WTC11 (cell line): ENCODE data around the gene VIM. TPM values are rescaled to one million over a fixed set of nuclear protein-coding genes. Genes with fewer than 3 reads are reported as not detected.

ENCODE experiments used
- ATAC-seq: fragments of 200-7000 bp; cut with Tn5 transposase; 2 replicates; pipeline ENCODE4 v1.10.0; 2021; ENCODE audit warnings: mild to moderate bottlenecking, moderate library complexity
- CTCF ChIA-PET: fragments of 300-600 bp; sonication (Branson Sonifier 250); formaldehyde crosslinking; loops from one replicate; lab custom pipeline; 2021; ENCODE audit warnings: antibody characterized with exemption; lab: Charles Lee
- POLR2A ChIA-PET: fragments of 350-600 bp; sonication (Branson Sonifier 250); formaldehyde crosslinking; loops from one replicate; lab custom pipeline; 2021; ENCODE audit warnings: antibody characterized with exemption; lab: Charles Lee
- DNase-seq: peaks from one replicate; pipeline ENCODE4 v3.0.0; 2021; ENCODE audit warnings: low spot score
- H3K27ac Mint-ChIP-seq: 2 replicates; pipeline ENCODE4 v1.8.0; 2021; ENCODE audit warnings: mixed read lengths
- H3K27me3 Mint-ChIP-seq: 2 replicates; pipeline ENCODE4 v1.8.0; 2021; ENCODE audit warnings: low read depth, mild to moderate bottlenecking, moderate library complexity, mixed read lengths
- H3K36me3 Mint-ChIP-seq: 2 replicates; pipeline ENCODE4 v1.8.0; 2021; ENCODE audit warnings: mixed read lengths
- H3K4me1 Mint-ChIP-seq: 2 replicates; pipeline ENCODE4 v1.8.0; 2022; ENCODE audit warnings: mixed read lengths
- H3K4me3 Mint-ChIP-seq: 2 replicates; pipeline ENCODE4 v1.8.0; 2021; ENCODE audit warnings: mild to moderate bottlenecking, moderate library complexity, mixed read lengths
- H3K9me3 Mint-ChIP-seq: 2 replicates; pipeline ENCODE4 v1.8.0; 2021; ENCODE audit warnings: mixed read lengths
- ELF4 ChIP-seq: sonication (generic); formaldehyde crosslinking; IDR thresholded peaks from 2 replicates; pipeline ENCODE4 v1.8.1; 2022; ENCODE audit warnings: low read depth, mild to moderate bottlenecking, moderate library complexity, missing genetic modification reagents
- ESRRA ChIP-seq: sonication (generic); formaldehyde crosslinking; IDR thresholded peaks from 2 replicates; pipeline ENCODE4 v1.8.1; 2022; ENCODE audit warnings: mild to moderate bottlenecking, missing genetic modification reagents, borderline replicate concordance
- ETV6 ChIP-seq: sonication (generic); formaldehyde crosslinking; IDR thresholded peaks from 2 replicates; pipeline ENCODE4 v1.8.1; 2022; ENCODE audit warnings: mild to moderate bottlenecking, missing genetic modification reagents
- HMGA2 ChIP-seq: fragments of 250-450 bp; sonication (Bioruptor Pico); IDR thresholded peaks from 2 replicates; pipeline ENCODE4 v1.4.0; 2021; ENCODE audit warnings: mild to moderate bottlenecking, moderate library complexity
- IRF2 ChIP-seq: sonication (generic); formaldehyde crosslinking; IDR thresholded peaks from 2 replicates; pipeline ENCODE4 v1.8.0; 2022; ENCODE audit warnings: low read depth, missing genetic modification reagents, borderline replicate concordance
- NR1H2 ChIP-seq: sonication (generic); formaldehyde crosslinking; IDR thresholded peaks from 2 replicates; pipeline ENCODE4 v1.9.0; 2021; ENCODE audit warnings: mild to moderate bottlenecking, moderate library complexity, missing genetic modification reagents
- ZNF121 ChIP-seq: sonication (generic); formaldehyde crosslinking; IDR thresholded peaks from 2 replicates; pipeline ENCODE4 v1.8.0; 2023; ENCODE audit warnings: missing genetic modification reagents
- ZNF423 ChIP-seq: fragments of 250-450 bp; sonication (Bioruptor Pico); IDR thresholded peaks from 2 replicates; pipeline ENCODE4 v2.1.2; 2022; ENCODE audit warnings: mild to moderate bottlenecking, moderate library complexity
- total RNA-seq: library from RNA; stranded (reverse); gene quantifications from 3 replicates; pipeline ENCODE4 v1.2.3, GENCODE V29; 2021
- TF ChIP-seq, protein P1 (sequence below): sonication (generic); formaldehyde crosslinking; IDR thresholded peaks from 2 replicates; pipeline ENCODE4 v1.8.0; 2023; ENCODE audit warnings: mild to moderate bottlenecking, missing genetic modification reagents
- TF ChIP-seq, protein P2 (sequence below): sonication (generic); formaldehyde crosslinking; IDR thresholded peaks from 2 replicates; pipeline ENCODE4 v1.8.1; 2023; ENCODE audit warnings: mild to moderate bottlenecking, missing genetic modification reagents
- TF ChIP-seq, protein P3 (sequence below): sonication (generic); formaldehyde crosslinking; IDR thresholded peaks from 2 replicates; pipeline ENCODE4 v1.8.1; 2023; ENCODE audit warnings: mild to moderate bottlenecking, missing genetic modification reagents, moderate library complexity
- TF ChIP-seq, protein P4 (sequence below): sonication (generic); formaldehyde crosslinking; IDR thresholded peaks from 2 replicates; pipeline ENCODE4 v1.8.1; 2022; ENCODE audit warnings: mild to moderate bottlenecking, missing genetic modification reagents, moderate library complexity, borderline replicate concordance
- TF ChIP-seq, protein P5 (sequence below): fragments of 200-600 bp; IDR thresholded peaks from 2 replicates; pipeline ENCODE4 v1.8.0; 2022; ENCODE audit warnings: antibody characterized with exemption
- TF ChIP-seq, protein P6 (sequence below): sonication (generic); formaldehyde crosslinking; conservative IDR thresholded peaks from 2 replicates; pipeline ENCODE4 v1.8.1; 2023; ENCODE audit warnings: mild to moderate bottlenecking, low read depth, missing genetic modification reagents, moderate library complexity
- TF ChIP-seq, protein P7 (sequence below): sonication (generic); formaldehyde crosslinking; IDR thresholded peaks from 2 replicates; pipeline ENCODE4 v1.8.1; 2022; ENCODE audit warnings: low read depth, mild to moderate bottlenecking, moderate library complexity, missing genetic modification reagents, borderline replicate concordance

VIM gene
- total RNA-seq, 1 experiment from 2014 or later: 74.1 TPM

DNA sequence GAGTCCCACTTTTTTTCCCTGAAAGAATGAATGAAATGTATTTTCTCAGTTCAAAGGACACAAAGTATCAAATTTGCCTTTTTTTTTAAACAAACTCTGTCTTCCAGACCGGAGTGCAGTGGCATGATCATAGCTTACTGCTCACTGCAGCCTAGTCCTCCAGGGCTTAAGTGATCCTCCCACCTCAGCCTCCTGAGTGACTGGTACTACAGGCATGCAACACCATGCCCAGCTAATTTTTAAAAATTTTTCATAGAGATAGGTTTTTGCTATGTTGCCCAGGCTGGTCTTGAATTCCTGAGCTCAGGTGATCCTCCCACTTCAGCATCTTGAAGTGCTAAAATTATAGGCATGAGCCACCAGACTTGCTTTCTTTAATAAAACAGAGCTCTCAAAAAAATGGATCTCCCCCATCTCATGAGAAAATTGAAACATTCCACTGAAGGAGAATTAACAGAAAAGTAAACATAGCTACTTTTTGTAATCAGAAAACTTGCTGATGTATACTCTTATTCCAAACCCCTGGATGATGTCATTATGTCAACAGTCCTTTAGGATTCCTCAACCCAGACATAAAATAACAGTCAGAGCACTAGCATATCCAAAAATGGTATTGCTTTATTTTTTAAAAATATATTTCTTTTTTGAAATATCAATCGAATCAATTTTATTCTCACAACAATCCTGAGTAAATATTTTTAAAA lies 14.2 kb upstream of the VIM start (continued):
- TF ChIP-seq, protein P1, sequence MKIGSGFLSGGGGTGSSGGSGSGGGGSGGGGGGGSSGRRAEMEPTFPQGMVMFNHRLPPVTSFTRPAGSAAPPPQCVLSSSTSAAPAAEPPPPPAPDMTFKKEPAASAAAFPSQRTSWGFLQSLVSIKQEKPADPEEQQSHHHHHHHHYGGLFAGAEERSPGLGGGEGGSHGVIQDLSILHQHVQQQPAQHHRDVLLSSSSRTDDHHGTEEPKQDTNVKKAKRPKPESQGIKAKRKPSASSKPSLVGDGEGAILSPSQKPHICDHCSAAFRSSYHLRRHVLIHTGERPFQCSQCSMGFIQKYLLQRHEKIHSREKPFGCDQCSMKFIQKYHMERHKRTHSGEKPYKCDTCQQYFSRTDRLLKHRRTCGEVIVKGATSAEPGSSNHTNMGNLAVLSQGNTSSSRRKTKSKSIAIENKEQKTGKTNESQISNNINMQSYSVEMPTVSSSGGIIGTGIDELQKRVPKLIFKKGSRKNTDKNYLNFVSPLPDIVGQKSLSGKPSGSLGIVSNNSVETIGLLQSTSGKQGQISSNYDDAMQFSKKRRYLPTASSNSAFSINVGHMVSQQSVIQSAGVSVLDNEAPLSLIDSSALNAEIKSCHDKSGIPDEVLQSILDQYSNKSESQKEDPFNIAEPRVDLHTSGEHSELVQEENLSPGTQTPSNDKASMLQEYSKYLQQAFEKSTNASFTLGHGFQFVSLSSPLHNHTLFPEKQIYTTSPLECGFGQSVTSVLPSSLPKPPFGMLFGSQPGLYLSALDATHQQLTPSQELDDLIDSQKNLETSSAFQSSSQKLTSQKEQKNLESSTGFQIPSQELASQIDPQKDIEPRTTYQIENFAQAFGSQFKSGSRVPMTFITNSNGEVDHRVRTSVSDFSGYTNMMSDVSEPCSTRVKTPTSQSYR (CRISPR knock-in tag): no peak
- TF ChIP-seq, protein P2, sequence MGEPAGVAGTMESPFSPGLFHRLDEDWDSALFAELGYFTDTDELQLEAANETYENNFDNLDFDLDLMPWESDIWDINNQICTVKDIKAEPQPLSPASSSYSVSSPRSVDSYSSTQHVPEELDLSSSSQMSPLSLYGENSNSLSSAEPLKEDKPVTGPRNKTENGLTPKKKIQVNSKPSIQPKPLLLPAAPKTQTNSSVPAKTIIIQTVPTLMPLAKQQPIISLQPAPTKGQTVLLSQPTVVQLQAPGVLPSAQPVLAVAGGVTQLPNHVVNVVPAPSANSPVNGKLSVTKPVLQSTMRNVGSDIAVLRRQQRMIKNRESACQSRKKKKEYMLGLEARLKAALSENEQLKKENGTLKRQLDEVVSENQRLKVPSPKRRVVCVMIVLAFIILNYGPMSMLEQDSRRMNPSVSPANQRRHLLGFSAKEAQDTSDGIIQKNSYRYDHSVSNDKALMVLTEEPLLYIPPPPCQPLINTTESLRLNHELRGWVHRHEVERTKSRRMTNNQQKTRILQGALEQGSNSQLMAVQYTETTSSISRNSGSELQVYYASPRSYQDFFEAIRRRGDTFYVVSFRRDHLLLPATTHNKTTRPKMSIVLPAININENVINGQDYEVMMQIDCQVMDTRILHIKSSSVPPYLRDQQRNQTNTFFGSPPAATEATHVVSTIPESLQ (CRISPR knock-in tag): no peak
- no peak for TF ChIP-seq ZNF121 (CRISPR knock-in tag)
- TF ChIP-seq, protein P3, sequence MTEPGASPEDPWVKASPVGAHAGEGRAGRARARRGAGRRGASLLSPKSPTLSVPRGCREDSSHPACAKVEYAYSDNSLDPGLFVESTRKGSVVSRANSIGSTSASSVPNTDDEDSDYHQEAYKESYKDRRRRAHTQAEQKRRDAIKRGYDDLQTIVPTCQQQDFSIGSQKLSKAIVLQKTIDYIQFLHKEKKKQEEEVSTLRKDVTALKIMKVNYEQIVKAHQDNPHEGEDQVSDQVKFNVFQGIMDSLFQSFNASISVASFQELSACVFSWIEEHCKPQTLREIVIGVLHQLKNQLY (CRISPR knock-in tag): no peak
- TF ChIP-seq IRF2: no peak
- TF ChIP-seq HMGA2: no peak
- no peak for TF ChIP-seq ETV6 (CRISPR knock-in tag)
- TF ChIP-seq ZNF423: no peak
- TF ChIP-seq, protein P4, sequence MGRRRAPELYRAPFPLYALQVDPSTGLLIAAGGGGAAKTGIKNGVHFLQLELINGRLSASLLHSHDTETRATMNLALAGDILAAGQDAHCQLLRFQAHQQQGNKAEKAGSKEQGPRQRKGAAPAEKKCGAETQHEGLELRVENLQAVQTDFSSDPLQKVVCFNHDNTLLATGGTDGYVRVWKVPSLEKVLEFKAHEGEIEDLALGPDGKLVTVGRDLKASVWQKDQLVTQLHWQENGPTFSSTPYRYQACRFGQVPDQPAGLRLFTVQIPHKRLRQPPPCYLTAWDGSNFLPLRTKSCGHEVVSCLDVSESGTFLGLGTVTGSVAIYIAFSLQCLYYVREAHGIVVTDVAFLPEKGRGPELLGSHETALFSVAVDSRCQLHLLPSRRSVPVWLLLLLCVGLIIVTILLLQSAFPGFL (CRISPR knock-in tag): no peak
- TF ChIP-seq, all 79 proteins: peak for 0

DNA sequence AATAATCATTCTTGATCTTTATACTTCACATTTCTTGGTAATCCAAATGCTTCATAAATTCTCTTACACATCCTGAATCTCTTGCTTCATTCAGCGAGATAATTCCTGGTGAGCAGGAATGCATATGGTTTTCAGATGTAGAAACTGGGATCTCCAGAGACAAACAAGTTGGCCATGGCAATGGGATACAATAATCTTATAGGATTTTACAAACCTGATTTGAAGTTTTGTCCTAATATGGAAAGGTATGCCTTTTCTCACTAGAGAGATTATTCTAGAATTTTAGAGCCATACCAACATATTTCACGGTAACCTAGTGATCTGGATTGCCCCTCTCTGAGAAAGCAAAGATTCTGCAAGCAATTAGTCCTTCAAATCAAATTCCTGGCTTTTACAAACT lies 13.5 kb upstream of the VIM start:
- H3K36me3 Mint-ChIP-seq: no peaks in the 10 kb centered on the region
- no peak for TF ChIP-seq ESRRA (CRISPR knock-in tag)
- TF ChIP-seq ETV6 (CRISPR knock-in tag): no peak
- no peak for TF ChIP-seq HMGA2
- no peak for TF ChIP-seq ELF4
- TF ChIP-seq, protein P5, sequence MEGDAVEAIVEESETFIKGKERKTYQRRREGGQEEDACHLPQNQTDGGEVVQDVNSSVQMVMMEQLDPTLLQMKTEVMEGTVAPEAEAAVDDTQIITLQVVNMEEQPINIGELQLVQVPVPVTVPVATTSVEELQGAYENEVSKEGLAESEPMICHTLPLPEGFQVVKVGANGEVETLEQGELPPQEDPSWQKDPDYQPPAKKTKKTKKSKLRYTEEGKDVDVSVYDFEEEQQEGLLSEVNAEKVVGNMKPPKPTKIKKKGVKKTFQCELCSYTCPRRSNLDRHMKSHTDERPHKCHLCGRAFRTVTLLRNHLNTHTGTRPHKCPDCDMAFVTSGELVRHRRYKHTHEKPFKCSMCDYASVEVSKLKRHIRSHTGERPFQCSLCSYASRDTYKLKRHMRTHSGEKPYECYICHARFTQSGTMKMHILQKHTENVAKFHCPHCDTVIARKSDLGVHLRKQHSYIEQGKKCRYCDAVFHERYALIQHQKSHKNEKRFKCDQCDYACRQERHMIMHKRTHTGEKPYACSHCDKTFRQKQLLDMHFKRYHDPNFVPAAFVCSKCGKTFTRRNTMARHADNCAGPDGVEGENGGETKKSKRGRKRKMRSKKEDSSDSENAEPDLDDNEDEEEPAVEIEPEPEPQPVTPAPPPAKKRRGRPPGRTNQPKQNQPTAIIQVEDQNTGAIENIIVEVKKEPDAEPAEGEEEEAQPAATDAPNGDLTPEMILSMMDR: no peak
- no peak for TF ChIP-seq NR1H2 (CRISPR knock-in tag)
- TF ChIP-seq, protein P6, sequence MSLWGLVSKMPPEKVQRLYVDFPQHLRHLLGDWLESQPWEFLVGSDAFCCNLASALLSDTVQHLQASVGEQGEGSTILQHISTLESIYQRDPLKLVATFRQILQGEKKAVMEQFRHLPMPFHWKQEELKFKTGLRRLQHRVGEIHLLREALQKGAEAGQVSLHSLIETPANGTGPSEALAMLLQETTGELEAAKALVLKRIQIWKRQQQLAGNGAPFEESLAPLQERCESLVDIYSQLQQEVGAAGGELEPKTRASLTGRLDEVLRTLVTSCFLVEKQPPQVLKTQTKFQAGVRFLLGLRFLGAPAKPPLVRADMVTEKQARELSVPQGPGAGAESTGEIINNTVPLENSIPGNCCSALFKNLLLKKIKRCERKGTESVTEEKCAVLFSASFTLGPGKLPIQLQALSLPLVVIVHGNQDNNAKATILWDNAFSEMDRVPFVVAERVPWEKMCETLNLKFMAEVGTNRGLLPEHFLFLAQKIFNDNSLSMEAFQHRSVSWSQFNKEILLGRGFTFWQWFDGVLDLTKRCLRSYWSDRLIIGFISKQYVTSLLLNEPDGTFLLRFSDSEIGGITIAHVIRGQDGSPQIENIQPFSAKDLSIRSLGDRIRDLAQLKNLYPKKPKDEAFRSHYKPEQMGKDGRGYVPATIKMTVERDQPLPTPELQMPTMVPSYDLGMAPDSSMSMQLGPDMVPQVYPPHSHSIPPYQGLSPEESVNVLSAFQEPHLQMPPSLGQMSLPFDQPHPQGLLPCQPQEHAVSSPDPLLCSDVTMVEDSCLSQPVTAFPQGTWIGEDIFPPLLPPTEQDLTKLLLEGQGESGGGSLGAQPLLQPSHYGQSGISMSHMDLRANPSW: no peak
- TF ChIP-seq, protein P7, sequence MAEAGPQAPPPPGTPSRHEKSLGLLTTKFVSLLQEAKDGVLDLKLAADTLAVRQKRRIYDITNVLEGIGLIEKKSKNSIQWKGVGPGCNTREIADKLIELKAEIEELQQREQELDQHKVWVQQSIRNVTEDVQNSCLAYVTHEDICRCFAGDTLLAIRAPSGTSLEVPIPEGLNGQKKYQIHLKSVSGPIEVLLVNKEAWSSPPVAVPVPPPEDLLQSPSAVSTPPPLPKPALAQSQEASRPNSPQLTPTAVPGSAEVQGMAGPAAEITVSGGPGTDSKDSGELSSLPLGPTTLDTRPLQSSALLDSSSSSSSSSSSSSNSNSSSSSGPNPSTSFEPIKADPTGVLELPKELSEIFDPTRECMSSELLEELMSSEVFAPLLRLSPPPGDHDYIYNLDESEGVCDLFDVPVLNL (CRISPR knock-in tag): no peak
- TF ChIP-seq, all 79 proteins: peak for 0
- Mint-ChIP-seq H3K9me3 (no peaks in the 10 kb centered on the region), H3K4me1 (peaks cover 34% of the 10 kb centered on the region), H3K27me3 (no peaks in the 10 kb centered on the region), H3K27ac (no peak overlapping the region), H3K4me3 (no peak overlapping the region)
- POLR2A ChIA-PET: interaction anchor here (0.8 kb wide), 1 partner anchor 323 kb away, joined by 3 read pairs; no protein-coding TSS in a partner anchor
- no peak for DNase-seq
- CTCF ChIA-PET: interaction anchor here (1.4 kb wide), 1 partner anchor 16 kb away, joined by 3 read pairs; no protein-coding TSS in a partner anchor
- no peak for ATAC-seq
